VCaP (cell line): Measurements from ENCODE around the gene TMEM30A.
A peak's percentile ranks its signal among the peaks of the same experiment; 100 is the strongest.

Experiments used
- H3K27ac ChIP-seq: fragments of 450-650 bp; 2 replicates; pipeline ENCODE4 v1.5.1; 2017
- TF ChIP-seq, protein P1 (sequence below): fragments of 450-650 bp; conservative IDR thresholded peaks from 2 replicates; pipeline ENCODE4 v1.5.1; 2017; ENCODE audit warnings: mild to moderate bottlenecking, moderate library complexity

The TMEM30A gene

DNA sequence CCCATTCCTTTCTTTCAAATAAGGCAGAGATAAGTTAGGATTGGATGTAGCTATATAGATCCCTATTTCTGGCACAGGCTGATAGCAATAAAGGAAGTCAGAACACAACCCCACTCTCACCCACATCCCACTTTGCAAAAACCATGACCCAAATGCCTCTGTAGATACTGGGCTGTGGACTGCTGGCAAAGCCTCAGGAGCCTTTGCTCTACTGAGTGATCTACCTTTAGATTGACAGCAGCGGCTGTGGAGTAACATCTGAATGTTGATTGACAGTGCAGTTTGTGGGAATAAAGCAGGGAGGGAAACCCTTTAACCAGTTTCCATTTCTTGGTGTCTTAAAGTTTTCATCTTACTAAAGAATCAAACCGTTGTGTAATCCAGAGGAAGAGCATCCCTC is 6.7 kb upstream of the TMEM30A start:
- TF ChIP-seq, protein P1, sequence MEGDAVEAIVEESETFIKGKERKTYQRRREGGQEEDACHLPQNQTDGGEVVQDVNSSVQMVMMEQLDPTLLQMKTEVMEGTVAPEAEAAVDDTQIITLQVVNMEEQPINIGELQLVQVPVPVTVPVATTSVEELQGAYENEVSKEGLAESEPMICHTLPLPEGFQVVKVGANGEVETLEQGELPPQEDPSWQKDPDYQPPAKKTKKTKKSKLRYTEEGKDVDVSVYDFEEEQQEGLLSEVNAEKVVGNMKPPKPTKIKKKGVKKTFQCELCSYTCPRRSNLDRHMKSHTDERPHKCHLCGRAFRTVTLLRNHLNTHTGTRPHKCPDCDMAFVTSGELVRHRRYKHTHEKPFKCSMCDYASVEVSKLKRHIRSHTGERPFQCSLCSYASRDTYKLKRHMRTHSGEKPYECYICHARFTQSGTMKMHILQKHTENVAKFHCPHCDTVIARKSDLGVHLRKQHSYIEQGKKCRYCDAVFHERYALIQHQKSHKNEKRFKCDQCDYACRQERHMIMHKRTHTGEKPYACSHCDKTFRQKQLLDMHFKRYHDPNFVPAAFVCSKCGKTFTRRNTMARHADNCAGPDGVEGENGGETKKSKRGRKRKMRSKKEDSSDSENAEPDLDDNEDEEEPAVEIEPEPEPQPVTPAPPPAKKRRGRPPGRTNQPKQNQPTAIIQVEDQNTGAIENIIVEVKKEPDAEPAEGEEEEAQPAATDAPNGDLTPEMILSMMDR, result no peak
- no peak overlapping the region for H3K27ac ChIP-seq

DNA sequence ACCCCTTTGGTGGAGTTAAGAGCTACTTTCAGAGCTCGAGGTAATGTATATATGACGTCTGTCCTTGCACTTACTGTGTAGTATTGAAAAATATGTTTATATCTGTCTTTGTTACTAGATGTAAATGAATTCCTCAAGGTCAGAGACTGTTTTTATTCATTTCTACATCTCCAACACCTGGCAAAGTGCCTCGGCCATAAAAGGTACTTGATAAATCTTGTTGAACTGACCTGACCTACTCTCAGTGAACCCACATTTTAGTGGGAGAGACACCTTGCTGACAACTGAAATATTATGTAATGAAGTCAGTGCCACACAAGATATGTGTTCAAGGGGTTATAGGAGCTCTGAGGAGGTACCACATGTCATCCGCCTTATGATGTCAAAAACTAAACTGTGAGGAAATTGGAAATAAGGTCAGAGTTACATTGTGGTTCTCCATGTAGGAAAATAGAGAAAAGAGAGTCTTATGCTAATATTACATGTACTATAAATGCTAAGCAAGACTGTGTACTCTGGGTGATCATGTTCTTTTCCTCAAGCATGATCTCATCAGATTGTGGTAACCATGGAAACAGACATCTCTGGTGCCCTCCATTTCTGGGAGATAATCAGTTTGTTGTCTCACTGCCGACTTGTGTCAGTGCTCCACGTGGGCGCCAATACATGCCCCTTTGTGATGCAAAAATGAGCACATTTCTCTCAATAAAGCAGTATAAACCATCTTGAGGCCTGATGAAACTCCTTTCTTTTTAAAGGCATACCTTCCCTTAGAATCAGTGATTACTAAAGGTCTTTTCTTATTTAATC is 5.7 kb upstream of the TMEM30A start:
- no peak overlapping the region for H3K27ac ChIP-seq
- TF ChIP-seq, protein P1, result no peak

DNA sequence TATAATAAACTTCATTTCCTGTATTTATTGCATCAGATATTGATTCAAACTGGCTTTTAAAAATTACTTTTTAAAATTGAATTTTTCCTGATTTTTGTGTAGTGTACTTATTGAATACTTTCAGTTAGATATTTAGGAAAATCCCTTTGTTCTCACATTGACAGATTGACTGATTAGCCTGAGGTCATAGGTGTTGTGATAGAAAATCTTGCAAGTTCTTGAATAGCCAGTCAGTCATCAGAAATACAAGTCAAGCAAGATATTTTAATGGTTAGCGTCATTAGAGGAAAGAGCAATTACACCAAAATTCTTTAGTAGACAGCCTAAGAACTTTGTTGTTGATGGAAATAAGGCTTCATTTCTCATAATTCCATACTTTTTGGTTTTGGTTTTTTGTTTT is 3.4 kb upstream of the TMEM30A start:
- no peak overlapping the region for H3K27ac ChIP-seq

DNA sequence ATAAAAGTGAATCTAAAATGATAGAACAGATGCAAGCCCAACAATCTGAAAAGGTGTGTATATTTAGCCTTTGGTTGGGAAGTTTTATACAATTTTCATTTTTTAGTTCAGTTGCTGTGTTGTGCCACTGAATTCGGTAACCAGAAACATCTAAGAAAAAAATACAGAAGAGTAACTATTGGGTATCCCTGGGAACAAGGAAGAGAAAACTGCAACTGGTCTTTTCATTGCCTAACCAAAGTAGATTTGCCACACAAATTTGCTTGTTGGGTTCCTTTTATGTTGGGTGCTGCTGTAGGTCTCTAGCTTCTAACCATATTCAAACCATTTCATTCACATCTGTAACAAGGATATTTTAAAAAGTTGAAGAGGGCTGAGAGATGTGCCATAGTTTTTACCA is 2.8 kb upstream of the TMEM30A start:
- H3K27ac ChIP-seq, result no peak overlapping the region
- TF ChIP-seq, protein P1, result no peak

More for the DNA sequence above, 3.4 kb upstream of the TMEM30A start:
- TF ChIP-seq, protein P1, result no peak

DNA sequence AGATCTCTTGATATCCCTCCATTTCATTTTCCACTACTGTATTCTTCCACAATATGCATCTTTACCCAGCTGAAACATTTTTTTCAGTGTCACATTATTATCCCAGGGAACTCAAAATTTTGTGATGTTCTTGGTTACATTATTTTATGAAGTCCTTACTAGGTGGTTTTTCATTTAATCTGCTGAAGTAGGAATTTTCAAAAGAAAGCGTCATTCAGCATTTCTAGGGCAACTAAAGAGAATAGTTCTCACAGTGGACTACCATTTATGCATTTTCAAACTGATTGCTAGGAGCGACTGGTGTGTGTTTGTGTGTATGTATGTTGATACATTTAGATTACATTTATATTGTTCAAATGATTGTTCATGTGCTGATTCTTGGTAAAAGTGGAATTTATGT is 2.4 kb upstream of the TMEM30A start:
- H3K27ac ChIP-seq, result no peak overlapping the region
- TF ChIP-seq, protein P1, result no peak

DNA sequence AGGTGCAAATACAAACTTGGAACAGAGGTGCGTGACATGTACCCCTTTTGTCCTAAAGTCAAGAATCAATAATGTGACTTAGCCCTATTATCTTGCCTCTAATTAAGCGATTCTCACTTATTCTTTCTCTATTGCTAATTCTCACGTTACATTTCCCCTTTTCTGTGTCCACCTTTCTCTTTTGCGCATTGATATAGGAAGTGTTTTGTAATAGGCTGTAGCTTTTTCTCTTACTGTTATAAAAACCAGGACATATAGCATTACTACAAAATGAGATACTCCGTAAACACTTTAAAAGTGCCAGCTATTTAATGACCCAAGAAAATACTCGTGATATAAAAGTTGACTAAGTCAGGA is 669 bp upstream of the TMEM30A start:
- TF ChIP-seq, protein P1, result no peak
- peak overlapping the region; percentile 89 for H3K27ac ChIP-seq

DNA sequence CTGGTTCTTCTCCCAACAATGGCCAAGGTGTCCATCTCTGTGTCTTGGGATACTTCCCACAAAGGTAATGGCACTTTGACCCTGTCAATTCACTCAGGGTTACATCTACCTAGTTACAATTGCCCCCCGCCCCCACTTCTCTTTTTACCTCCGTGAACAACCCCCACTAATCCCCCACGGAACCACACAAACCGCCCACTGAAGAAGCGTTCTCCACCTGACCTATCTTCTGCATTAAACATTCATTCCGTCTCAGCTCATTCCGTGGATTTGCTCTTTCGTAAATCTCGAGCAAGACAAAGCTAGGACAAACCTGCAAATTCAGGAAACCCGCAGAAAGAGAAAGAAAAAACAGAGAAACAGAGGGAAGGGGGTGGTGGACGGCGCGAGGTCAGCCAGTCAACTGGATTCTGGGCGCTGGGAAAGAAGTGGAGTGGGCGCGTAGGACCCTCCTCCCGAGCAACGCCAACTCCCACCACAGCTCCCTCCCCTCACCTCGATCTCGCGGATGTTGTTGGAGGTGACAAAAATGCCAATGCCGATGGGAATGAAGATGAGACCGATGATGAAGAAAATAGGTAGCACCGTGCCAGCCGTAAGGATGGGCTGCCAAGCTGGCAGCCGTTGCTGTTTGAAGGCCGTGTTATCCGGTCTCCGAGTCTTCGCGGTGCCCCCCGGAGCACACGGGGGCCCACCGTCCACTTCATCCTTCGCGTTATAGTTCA is 523 bp downstream of the TMEM30A start:
- TF ChIP-seq, protein P1, result no peak
- H3K27ac ChIP-seq, result peak overlapping the region; percentile 89
